Kidney epithelial cell (primary cell): ENCODE measurements around the gene CXADR. TPM values are rescaled to one million over a fixed set of nuclear protein-coding genes. Genes with fewer than 3 reads are reported as not detected.
"Not testable (repeated sequence)": the region's sequence is repeated elsewhere in the genome, so short reads cannot be mapped to it uniquely, and the experiment has no call there.

Experiments used
- DNase-seq: peaks from one replicate; pipeline ENCODE4 v3.0.0-alpha.2; 2010; ENCODE audit warnings: low read depth
- H3K27me3 ChIP-seq: 2 replicates; pipeline ENCODE4 v1.6.0; 2011; ENCODE audit warnings: low read length; ENCODE audit not compliant: control insufficient read depth, insufficient read depth
- H3K36me3 ChIP-seq: 2 replicates; pipeline ENCODE4 v1.5.1; 2011; ENCODE audit warnings: low read length; ENCODE audit not compliant: control insufficient read depth, insufficient read depth
- H3K4me3 ChIP-seq: 2 replicates; pipeline ENCODE4 v1.5.1; 2011; ENCODE audit warnings: low read depth, mild to moderate bottlenecking, control low read depth, low read length
- total RNA-seq: library from RNA; depleted of rRNA; stranded (reverse); fragments of >200 nt; gene quantifications from 2 replicates; pipeline ENCODE4 v1.2.3, GENCODE V29; 2015
- TF ChIP-seq, protein P1 (sequence below): IDR thresholded peaks from 2 replicates; pipeline ENCODE4 v1.5.1; 2011; ENCODE audit warnings: mild to moderate bottlenecking, moderate library complexity, low read length, control low read depth, inconsistent platforms; ENCODE audit not compliant: insufficient read depth, poor library complexity, severe bottlenecking

CXADR gene
- total RNA-seq, 1 donor from 2014 or later = 40.5 TPM

DNA sequence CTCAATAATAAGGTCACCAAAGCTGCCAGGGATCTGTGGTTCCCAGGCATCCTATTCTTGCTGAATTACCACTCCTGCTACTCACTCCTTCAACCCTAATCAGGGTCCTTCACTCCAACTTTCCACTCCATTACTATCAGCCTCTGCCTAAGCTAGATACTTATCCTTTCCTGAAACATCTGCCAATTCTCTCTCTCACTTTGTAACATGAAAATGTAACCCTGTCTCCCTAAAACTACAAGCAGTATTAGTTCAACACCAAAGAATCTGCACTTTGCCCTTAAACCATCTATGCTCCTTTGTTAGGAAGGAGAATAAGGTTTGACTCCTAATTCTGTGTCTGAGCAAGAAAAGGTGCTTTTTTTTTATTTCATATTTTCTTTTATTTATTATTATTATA, 15.5 kb upstream of the CXADR start:
- no peaks in the 10 kb centered on the region for H3K36me3 ChIP-seq
- TF ChIP-seq, protein P1, sequence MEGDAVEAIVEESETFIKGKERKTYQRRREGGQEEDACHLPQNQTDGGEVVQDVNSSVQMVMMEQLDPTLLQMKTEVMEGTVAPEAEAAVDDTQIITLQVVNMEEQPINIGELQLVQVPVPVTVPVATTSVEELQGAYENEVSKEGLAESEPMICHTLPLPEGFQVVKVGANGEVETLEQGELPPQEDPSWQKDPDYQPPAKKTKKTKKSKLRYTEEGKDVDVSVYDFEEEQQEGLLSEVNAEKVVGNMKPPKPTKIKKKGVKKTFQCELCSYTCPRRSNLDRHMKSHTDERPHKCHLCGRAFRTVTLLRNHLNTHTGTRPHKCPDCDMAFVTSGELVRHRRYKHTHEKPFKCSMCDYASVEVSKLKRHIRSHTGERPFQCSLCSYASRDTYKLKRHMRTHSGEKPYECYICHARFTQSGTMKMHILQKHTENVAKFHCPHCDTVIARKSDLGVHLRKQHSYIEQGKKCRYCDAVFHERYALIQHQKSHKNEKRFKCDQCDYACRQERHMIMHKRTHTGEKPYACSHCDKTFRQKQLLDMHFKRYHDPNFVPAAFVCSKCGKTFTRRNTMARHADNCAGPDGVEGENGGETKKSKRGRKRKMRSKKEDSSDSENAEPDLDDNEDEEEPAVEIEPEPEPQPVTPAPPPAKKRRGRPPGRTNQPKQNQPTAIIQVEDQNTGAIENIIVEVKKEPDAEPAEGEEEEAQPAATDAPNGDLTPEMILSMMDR = no peak
- no peaks in the 10 kb centered on the region for H3K27me3 ChIP-seq
- H3K4me3 ChIP-seq = no peak overlapping the region
- DNase-seq = no peak

DNA sequence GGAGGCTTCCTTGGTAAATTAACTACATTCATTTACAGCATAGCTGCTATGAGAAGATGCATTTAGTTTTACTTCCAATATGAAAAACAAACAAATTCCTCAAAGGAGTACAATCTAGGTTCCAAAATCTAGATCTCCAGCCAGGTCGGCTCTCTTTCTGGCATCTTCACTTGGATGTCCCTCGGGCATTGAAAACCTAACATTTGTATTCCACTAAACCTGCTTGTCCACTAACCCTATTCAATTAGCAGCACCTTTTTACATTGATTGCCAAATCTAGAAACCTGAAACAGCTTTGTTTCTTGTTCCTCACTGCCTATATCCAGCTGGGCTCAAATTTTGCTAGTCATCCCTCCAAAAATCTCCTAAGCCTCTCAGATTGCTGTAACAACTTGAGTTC, 14.3 kb upstream of the CXADR start:
- H3K4me3 ChIP-seq = no peak overlapping the region
- DNase-seq = no peak
- H3K27me3 ChIP-seq = no peaks in the 10 kb centered on the region
- TF ChIP-seq, protein P1 = no peak
- H3K36me3 ChIP-seq = no peaks in the 10 kb centered on the region

DNA sequence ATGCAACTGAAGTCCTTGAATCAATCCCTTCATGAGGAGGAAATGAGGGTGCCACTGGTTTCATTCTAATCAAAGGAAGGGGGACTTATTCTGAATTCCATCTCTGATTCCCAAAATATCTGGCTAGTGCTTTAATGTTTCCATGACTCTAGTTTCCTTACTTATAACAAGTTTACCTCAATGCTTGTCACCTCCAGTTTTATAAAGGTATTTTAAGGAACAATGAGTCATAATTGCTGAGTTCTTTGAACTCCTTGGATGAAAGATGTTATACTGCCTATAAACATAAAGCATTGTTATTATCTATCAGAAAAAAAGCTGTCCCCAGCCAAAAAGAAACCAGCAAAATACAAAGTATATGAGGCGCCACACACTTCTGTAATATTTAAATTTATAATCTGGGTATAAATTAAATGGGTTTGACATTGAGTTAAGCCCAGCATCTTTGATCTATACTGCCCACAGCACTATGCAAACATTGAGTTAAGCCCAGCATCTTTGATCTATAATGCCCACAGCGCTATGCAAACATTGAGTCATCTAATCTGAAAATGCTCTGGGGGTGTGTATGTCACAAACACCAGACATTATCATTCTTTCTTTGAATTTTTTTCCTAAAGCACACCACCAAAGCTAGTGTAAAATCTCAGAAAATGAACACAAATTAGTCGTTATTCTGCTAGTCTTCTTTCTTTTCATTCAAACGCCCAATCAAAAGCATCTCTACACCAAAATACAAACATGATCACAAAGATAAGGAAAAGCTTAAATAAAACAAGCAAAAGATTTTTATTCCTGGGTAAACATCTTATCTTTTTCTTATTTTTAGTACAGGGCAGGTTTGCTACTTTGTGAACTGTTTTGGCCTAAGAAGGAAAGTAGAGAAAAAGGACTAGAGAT, 11.5 kb upstream of the CXADR start:
- Histone ChIP-seq H3K36me3 (no peaks in the 10 kb centered on the region), H3K4me3 (no peak overlapping the region), H3K27me3 (no peaks in the 10 kb centered on the region)
- TF ChIP-seq, protein P1 = no peak
- DNase-seq = no peak

DNA sequence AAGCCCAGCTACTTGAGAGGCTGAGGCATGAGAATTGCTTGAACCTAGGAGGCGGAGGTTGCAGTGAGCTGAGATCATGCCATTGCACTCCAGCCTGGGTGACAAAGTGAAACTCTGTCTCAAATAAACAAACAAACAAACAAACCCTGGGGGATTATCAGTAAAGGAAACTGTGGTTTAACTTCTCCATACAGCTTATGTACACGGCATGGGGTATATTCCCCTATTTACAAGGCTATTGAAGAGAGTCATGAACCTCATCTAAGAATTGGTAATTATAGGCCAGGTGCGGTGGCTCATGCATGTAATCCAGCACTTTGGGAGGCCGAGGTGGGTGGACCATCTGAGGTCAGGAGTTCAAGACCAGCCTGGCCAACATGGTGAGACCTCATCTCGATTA, 9.9 kb upstream of the CXADR start:
- DNase-seq, H3K36me3 ChIP-seq, H3K27me3 ChIP-seq, H3K4me3 ChIP-seq: not testable (repeated sequence)

DNA sequence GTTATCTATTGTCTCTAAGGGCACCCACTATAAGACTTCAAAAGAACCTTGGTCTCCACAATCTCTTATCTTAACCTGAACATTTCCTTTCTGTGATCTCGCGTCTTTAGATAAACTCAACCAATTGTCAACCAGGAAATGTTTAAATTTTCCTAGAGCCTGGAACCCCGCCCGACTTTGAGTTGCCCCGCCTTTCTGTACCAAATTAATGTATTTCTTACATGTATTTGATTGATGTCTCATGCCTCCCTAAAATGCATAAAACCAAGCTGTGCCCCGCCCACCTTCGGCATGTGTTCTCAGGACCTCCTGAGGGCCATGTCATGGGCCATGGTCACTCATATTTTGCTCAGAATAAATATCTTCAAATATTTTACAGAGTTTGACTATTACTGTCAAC, 5.9 kb upstream of the CXADR start:
- TF ChIP-seq, protein P1 = no peak
- Histone ChIP-seq H3K4me3 (no peak overlapping the region), H3K27me3 (no peaks in the 10 kb centered on the region), H3K36me3 (no peaks in the 10 kb centered on the region)
- DNase-seq = no peak

DNA sequence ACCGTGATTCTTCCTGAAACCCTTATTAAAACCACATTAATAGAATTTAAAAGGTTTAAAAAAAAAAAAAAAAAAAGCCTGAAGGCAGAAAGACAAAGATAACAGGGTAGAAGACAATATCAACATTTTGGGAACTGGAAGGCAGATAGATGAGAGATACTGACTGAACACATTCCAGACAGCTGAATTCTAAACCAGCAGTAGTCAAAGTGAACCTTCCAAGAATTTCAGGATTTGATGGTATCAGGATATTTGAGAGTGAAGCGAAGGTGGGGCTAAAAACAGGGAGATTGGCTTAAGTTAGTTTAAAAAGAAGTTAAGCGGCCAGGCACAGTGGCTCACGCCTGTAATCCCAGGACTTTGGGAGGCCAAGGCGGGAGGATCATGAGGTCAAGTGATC, 5.3 kb upstream of the CXADR start:
- Histone ChIP-seq H3K27me3 (no peaks in the 10 kb centered on the region), H3K36me3 (no peaks in the 10 kb centered on the region), H3K4me3 (no peak overlapping the region)
- no peak for DNase-seq
- TF ChIP-seq, protein P1 = no peak
